WTC11 (cell line): ENCODE measurements around the gene OSBP2. TPM values are rescaled to one million over a fixed set of nuclear protein-coding genes. Genes with fewer than 3 reads are reported as not detected.

Source experiments
- ATAC-seq: fragments of 200-7000 bp; cut with Tn5 transposase; 2 replicates; pipeline ENCODE4 v1.10.0; 2021; ENCODE audit warnings: mild to moderate bottlenecking, moderate library complexity
- CTCF ChIA-PET: fragments of 300-600 bp; sonication (Branson Sonifier 250); formaldehyde crosslinking; loops from one replicate; lab custom pipeline; 2021; ENCODE audit warnings: antibody characterized with exemption; lab: Charles Lee
- POLR2A ChIA-PET: fragments of 350-600 bp; sonication (Branson Sonifier 250); formaldehyde crosslinking; loops from one replicate; lab custom pipeline; 2021; ENCODE audit warnings: antibody characterized with exemption; lab: Charles Lee
- DNase-seq: peaks from one replicate; pipeline ENCODE4 v3.0.0; 2021; ENCODE audit warnings: low spot score
- H3K27ac Mint-ChIP-seq: 2 replicates; pipeline ENCODE4 v1.8.0; 2021; ENCODE audit warnings: mixed read lengths
- H3K27me3 Mint-ChIP-seq: 2 replicates; pipeline ENCODE4 v1.8.0; 2021; ENCODE audit warnings: low read depth, mild to moderate bottlenecking, moderate library complexity, mixed read lengths
- H3K36me3 Mint-ChIP-seq: 2 replicates; pipeline ENCODE4 v1.8.0; 2021; ENCODE audit warnings: mixed read lengths
- H3K4me1 Mint-ChIP-seq: 2 replicates; pipeline ENCODE4 v1.8.0; 2022; ENCODE audit warnings: mixed read lengths
- H3K4me3 Mint-ChIP-seq: 2 replicates; pipeline ENCODE4 v1.8.0; 2021; ENCODE audit warnings: mild to moderate bottlenecking, moderate library complexity, mixed read lengths
- H3K9me3 Mint-ChIP-seq: 2 replicates; pipeline ENCODE4 v1.8.0; 2021; ENCODE audit warnings: mixed read lengths
- AR ChIP-seq: fragments of 250-450 bp; sonication (Bioruptor Pico); IDR thresholded peaks from 2 replicates; pipeline ENCODE4 v1.9.0; 2021; ENCODE audit warnings: mild to moderate bottlenecking
- FOXJ3 ChIP-seq: sonication (generic); formaldehyde crosslinking; IDR thresholded peaks from 2 replicates; pipeline ENCODE4 v1.9.0; 2021; ENCODE audit warnings: missing genetic modification reagents, mild to moderate bottlenecking, borderline replicate concordance
- FOXK1 ChIP-seq: sonication (generic); formaldehyde crosslinking; IDR thresholded peaks from 2 replicates; pipeline ENCODE4 v1.8.0; 2022; ENCODE audit warnings: mild to moderate bottlenecking, moderate library complexity, missing genetic modification reagents
- HMGXB4 ChIP-seq: sonication (generic); formaldehyde crosslinking; IDR thresholded peaks from 2 replicates; pipeline ENCODE4 v1.8.1; 2023; ENCODE audit warnings: mild to moderate bottlenecking, moderate library complexity, missing genetic modification reagents
- MLX ChIP-seq: sonication (generic); formaldehyde crosslinking; IDR thresholded peaks from 2 replicates; pipeline ENCODE4 v1.8.1; 2023; ENCODE audit warnings: mild to moderate bottlenecking, missing genetic modification reagents, moderate library complexity
- MXD4 ChIP-seq: fragments of 250-450 bp; sonication (Bioruptor Pico); IDR thresholded peaks from 2 replicates; pipeline ENCODE4 v1.8.0; 2021; ENCODE audit warnings: mild to moderate bottlenecking, moderate library complexity, borderline replicate concordance
- NR3C1 ChIP-seq: sonication (generic); formaldehyde crosslinking; conservative IDR thresholded peaks from 2 replicates; pipeline ENCODE4 v1.8.1; 2023; ENCODE audit warnings: low read depth, mild to moderate bottlenecking, missing genetic modification reagents
- PRDM15 ChIP-seq: sonication (generic); formaldehyde crosslinking; IDR thresholded peaks from 2 replicates; pipeline ENCODE4 v1.8.0; 2022; ENCODE audit warnings: missing genetic modification reagents
- RELA ChIP-seq: sonication (generic); formaldehyde crosslinking; IDR thresholded peaks from 2 replicates; pipeline ENCODE4 v1.8.1; 2022; ENCODE audit warnings: missing genetic modification reagents, mild to moderate bottlenecking, borderline replicate concordance
- TEAD4 ChIP-seq: sonication (generic); formaldehyde crosslinking; IDR thresholded peaks from 2 replicates; pipeline ENCODE4 v1.8.0; 2022; ENCODE audit warnings: mild to moderate bottlenecking, missing genetic modification reagents
- USF2 ChIP-seq: sonication (generic); formaldehyde crosslinking; IDR thresholded peaks from 2 replicates; pipeline ENCODE4 v1.8.1; 2023; ENCODE audit warnings: mild to moderate bottlenecking, missing genetic modification reagents, moderate library complexity
- ZNF219 ChIP-seq: sonication (generic); formaldehyde crosslinking; IDR thresholded peaks from 2 replicates; pipeline ENCODE4 v1.8.0; 2023; ENCODE audit warnings: missing genetic modification reagents, mild to moderate bottlenecking, borderline replicate concordance
- ZNF281 ChIP-seq: sonication (generic); formaldehyde crosslinking; IDR thresholded peaks from 2 replicates; pipeline ENCODE4 v1.8.0; 2023; ENCODE audit warnings: mild to moderate bottlenecking, missing genetic modification reagents
- total RNA-seq: library from RNA; stranded (reverse); gene quantifications from 3 replicates; pipeline ENCODE4 v1.2.3, GENCODE V29; 2021
- TF ChIP-seq, protein P1 (sequence below): sonication (generic); formaldehyde crosslinking; IDR thresholded peaks from 2 replicates; pipeline ENCODE4 v1.8.1; 2023; ENCODE audit warnings: mild to moderate bottlenecking, missing genetic modification reagents

Gene OSBP2
- total RNA-seq, 1 experiment from 2014 or later: 4.1 TPM

GRCh38 chr22:30838111-30838510 lies 143.4 kb downstream of the OSBP2 start (continued):
- TF ChIP-seq ZNF281 (CRISPR knock-in tag) (no peak), MXD4 (CRISPR knock-in tag) (no peak), AR (no peak)

DNA sequence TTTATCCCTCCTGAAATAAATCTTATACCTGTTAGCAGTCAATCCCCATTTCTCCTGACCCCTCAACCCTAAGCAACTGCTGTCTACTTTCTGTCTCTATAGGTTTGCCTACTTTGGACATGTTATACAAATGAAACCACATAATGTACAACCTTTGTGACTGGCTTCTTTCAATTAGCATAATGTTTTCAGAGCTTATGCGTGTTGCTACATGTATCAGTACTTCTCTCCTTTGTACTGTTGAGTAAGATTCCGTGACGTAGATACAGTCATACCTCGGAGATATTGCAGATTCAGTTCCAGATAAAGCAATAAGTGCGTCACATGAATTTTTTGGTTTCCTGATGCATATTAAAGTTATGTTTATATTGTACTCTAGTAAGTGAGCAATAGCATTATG lies 146.6 kb downstream of the OSBP2 start:
- no peaks in the 10 kb centered on the region for H3K4me1 Mint-ChIP-seq
- no peak for TF ChIP-seq HMGXB4 (CRISPR knock-in tag)
- TF ChIP-seq RELA (CRISPR knock-in tag): no peak
- TF ChIP-seq FOXK1 (CRISPR knock-in tag): no peak
- TF ChIP-seq USF2 (CRISPR knock-in tag): no peak
- TF ChIP-seq, protein P1, sequence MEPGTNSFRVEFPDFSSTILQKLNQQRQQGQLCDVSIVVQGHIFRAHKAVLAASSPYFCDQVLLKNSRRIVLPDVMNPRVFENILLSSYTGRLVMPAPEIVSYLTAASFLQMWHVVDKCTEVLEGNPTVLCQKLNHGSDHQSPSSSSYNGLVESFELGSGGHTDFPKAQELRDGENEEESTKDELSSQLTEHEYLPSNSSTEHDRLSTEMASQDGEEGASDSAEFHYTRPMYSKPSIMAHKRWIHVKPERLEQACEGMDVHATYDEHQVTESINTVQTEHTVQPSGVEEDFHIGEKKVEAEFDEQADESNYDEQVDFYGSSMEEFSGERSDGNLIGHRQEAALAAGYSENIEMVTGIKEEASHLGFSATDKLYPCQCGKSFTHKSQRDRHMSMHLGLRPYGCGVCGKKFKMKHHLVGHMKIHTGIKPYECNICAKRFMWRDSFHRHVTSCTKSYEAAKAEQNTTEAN (CRISPR knock-in tag): no peak
- H3K27ac Mint-ChIP-seq: no peak overlapping the region
- DNase-seq (no peak), ATAC-seq (no peak)
- ChIA-PET POLR2A (no interaction called here), CTCF (no interaction called here)
- H3K27me3 Mint-ChIP-seq: no peaks in the 10 kb centered on the region
- peaks cover 11% of the 10 kb centered on the region for H3K9me3 Mint-ChIP-seq
- H3K4me3 Mint-ChIP-seq: no peak overlapping the region
- H3K36me3 Mint-ChIP-seq: peaks cover 6% of the 10 kb centered on the region

DNA sequence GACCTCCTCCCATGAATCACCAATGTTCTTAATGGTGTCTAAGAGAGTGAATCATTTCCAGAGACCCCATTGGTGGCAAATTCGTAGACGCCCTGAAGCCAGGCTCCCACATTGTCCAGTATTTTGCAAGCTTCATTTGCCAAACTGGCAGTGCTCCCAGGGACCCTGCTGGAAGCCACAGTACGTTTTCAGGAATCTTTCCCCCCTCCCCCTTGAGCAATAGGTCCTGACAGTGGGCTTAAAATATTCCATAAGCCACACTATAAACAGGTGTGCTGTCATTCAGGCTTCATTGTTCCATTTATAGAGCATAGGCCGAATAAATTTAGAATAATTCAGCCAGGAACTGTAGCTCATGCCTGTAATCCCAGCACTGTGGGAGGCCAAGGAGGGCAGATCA lies 148.6 kb downstream of the OSBP2 start:
- ChIA-PET CTCF (no interaction called here), POLR2A (interaction anchor here (0.7 kb wide), 1 partner anchor 428 kb away, joined by 4 read pairs; no protein-coding TSS in a partner anchor)
- no peak overlapping the region for H3K4me3 Mint-ChIP-seq
- no peaks in the 10 kb centered on the region for H3K27me3 Mint-ChIP-seq
- peaks cover 8% of the 10 kb centered on the region for H3K9me3 Mint-ChIP-seq
- DNase-seq (no peak), ATAC-seq (no peak)
- no peaks in the 10 kb centered on the region for H3K4me1 Mint-ChIP-seq
- H3K27ac Mint-ChIP-seq: no peak overlapping the region
- TF ChIP-seq FOXJ3 (CRISPR knock-in tag) (no peak), ZNF219 (CRISPR knock-in tag) (no peak), NR3C1 (CRISPR knock-in tag) (no peak), PRDM15 (no peak), TEAD4 (no peak), MLX (CRISPR knock-in tag) (no peak)
- peaks cover 3% of the 10 kb centered on the region for H3K36me3 Mint-ChIP-seq
